ENCODE results near the gene FBN2. TPM values are rescaled to one million over a fixed set of nuclear protein-coding genes. Genes with fewer than 3 reads are reported as not detected.
"Not testable (repeated sequence)": the region's sequence is repeated elsewhere in the genome, so short reads cannot be mapped to it uniquely, and the experiment has no call there.

The FBN2 gene
- polyA plus RNA-seq, 3 donors = 68.8 to 129 (median 105) TPM

DNA sequence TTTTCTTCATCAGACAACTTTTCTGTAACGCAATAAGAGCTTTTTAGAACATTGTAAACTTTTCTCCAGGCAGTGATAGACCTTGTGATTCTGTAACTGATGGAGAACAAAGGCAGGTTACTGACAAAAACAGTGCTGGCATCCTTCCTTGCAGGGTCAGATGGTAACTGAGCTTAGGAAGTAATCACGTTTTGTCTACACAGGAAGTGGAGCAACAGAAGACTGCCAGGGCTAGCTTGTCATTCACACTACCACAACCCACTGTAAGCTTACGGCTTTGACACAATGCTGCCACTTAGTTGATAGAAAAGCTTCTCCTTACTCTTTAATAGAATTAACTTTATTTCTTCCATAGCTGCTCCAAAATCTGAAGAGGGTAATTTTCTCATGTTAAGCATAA is 46.8 kb downstream of the FBN2 start:
- no peak for DNase-seq (ENCODE audit: extremely low read depth in 1 of 11, low read depth in 9 of 11, low spot score in 4 of 11)

GRCh38 chr5:128490761-128491160 is 47.3 kb downstream of the FBN2 start:
- DNase-seq (ENCODE audit: extremely low read depth in 1 of 11, low read depth in 9 of 11, low spot score in 4 of 11) = no peak

DNA sequence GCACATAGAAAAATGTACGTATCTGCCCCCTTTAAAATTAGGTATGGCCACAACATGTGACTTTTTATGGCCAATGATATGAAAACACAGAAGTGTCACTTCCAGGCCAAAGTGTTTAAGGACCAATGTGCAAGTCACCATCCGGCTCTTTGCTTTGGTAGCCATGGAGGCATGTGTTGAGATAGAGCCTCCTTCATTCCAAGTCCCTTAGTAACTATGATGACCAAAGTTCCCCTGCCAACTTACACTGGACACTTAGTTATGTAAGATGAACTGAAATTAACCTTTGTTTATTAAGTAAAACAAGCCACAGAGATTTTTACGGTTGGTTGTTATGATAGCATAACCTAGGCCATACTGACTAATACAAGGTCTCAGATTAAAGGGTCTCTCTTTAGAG is 51.0 kb downstream of the FBN2 start:
- DNase-seq (ENCODE audit: extremely low read depth in 1 of 11, low read depth in 9 of 11, low spot score in 4 of 11) = no peak

- no peak for DNase-seq (ENCODE audit: extremely low read depth in 1 of 11, low read depth in 9 of 11, low spot score in 4 of 11)
These were observed 54.3 kb downstream of the FBN2 start for GRCh38 chr5:128483738-128484137.

DNA sequence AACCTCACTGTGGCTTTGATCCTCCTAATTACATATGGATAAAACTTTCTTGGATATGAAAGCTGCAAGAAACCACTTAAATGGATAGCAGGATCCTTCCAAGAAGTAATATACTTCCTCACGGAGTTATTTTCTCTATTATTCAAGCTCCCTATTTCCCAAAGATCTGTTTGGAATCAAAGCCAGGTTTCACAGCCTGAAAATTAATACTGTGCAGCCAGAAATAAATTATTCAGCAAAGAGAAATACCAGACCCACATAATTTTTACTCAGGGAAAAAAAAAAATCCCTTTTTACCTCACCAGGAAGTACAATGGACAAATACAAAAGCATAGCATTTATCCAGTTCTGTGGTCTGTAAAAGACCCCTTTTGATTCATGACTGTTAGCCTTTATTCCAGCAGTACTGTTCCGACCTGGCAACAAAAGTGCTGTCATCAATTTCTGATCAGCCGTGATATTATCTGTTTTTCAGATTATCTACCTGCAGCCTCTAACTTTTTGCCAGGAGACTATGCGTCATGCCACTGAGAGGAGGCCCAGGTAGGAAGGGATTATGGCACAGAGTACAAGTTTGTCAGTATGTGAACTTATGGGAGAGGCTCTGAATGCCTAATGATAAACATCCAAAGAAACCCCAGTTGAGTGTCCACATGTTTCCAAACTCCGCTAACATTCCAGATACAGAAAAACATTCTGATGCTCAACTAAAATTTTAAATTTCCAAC is 57.0 kb downstream of the FBN2 start:
- DNase-seq (ENCODE audit: extremely low read depth in 1 of 11, low read depth in 9 of 11, low spot score in 4 of 11) = no peak

DNA sequence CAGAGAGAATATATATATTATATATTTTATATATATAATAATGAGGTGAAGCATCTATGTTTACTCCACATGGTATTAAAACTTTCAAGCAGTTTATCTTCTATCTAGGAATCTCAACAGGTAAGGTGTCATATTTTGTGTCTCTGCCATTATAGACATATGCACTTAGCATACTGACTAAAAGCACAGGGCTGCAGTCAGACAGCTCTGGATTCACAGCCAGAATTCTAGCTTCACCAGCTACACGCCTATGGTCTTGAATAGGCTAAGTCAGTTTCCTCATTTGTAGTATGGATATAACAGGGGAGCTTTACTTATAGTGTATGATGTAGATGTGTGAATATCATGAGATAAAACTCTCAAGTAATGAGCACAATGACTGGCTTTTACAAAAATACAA is 57.9 kb downstream of the FBN2 start:
- no peak for DNase-seq (ENCODE audit: extremely low read depth in 1 of 11, low read depth in 9 of 11, low spot score in 4 of 11)

- no peak for DNase-seq (ENCODE audit: extremely low read depth in 1 of 11, low read depth in 9 of 11, low spot score in 4 of 11)
These were observed 59.4 kb downstream of the FBN2 start for GRCh38 chr5:128478386-128479368.

GRCh38 chr5:128477944-128478343 is 60.1 kb downstream of the FBN2 start:
- no peak for DNase-seq (ENCODE audit: extremely low read depth in 1 of 11, low read depth in 9 of 11, low spot score in 4 of 11)

- DNase-seq (ENCODE audit: extremely low read depth in 1 of 11, low read depth in 9 of 11, low spot score in 4 of 11) = no peak
These were observed 62.4 kb downstream of the FBN2 start for GRCh38 chr5:128475693-128476092.

- DNase-seq (ENCODE audit: extremely low read depth in 1 of 11, low read depth in 9 of 11, low spot score in 4 of 11) = no peak
These were observed 65.1 kb downstream of the FBN2 start for GRCh38 chr5:128472919-128473318.

GRCh38 chr5:128472036-128472435 is 66.0 kb downstream of the FBN2 start:
- no peak for DNase-seq (ENCODE audit: extremely low read depth in 1 of 11, low read depth in 9 of 11, low spot score in 4 of 11)

GRCh38 chr5:128470663-128471062 is 67.4 kb downstream of the FBN2 start:
- no peak for DNase-seq (ENCODE audit: extremely low read depth in 1 of 11, low read depth in 9 of 11, low spot score in 4 of 11)

DNA sequence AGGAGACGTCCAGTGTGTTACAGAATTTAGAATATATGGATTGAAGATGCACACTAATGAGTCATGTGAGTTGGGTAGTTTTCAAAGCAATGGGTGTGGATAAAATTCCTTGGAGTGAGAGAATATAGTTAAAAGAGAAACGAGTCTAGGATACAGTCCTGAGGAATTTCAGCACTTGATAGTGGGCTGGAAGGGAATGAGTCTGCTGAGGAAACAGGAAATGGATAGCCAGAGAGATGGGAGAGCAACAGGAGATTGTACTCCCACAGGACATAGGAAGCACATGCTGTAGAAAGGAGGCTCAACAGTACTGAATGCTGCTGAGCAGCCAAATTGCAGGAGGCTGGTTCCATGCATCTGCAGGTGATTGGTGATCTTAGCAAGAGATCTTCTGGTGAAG is 68.1 kb downstream of the FBN2 start:
- no peak for DNase-seq (ENCODE audit: extremely low read depth in 1 of 11, low read depth in 9 of 11, low spot score in 4 of 11)

DNA sequence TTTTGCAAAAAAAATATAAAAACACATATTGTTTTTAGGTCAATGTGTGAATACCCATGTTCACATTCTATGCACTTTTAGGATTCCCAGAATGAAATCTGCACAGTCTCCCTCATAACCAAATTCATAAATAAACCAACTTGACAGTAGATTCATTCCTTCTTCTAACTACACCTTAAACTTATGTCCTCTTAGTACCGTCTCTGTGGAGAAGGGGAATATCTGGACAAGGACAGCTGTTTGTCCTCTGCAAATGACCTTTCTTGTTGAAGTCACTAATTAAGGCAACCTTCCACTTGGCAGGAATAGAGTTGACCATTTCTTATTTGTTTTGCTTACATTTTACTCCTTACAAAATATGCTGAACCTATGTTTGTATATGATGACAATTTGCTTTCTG is 71.1 kb downstream of the FBN2 start:
- DNase-seq (ENCODE audit: extremely low read depth in 1 of 11, low read depth in 9 of 11, low spot score in 4 of 11) = no peak

GRCh38 chr5:128466554-128466953 is 71.5 kb downstream of the FBN2 start:
- DNase-seq (ENCODE audit: extremely low read depth in 1 of 11, low read depth in 9 of 11, low spot score in 4 of 11) = no peak

DNA sequence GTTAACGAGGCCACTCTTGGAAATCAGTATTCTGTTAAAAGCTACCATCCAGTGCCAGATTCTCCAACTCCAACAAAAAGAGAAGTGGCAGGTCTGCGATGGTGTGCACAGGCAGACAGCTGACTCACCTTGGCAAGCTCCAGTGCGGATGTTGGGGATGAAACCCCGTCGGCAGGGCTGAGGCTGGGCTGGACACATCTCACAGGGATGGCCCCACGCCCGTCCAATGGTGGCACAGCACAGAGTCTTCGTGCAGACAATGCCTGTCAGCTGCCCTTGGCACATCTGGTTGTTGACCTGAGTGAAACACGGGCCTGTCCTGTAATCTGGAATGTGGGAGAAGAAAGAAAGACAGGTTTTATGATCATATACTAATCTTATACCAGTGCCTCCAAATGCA is 73.4 kb downstream of the FBN2 start:
- DNase-seq (ENCODE audit: extremely low read depth in 1 of 11, low read depth in 9 of 11, low spot score in 4 of 11) = no peak

DNA sequence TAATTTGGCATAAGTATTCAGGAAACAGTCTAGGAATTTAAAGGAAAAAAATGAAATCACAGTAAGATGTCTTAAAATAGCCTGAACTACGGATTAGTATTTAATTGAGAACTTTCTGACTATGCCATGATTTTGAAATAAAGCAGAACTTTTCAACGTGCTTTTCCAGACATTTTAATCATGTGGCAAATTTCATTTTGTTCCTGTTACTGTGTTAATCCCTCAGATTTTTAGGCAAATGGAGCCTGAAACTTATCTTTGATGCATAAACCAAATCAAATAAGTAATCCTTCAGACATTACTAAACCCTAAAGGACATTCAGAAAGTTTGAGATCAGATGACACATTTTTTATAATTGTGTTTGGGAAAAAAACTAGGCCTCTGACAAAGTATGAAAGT is 75.7 kb downstream of the FBN2 start:
- no peak for DNase-seq (ENCODE audit: extremely low read depth in 1 of 11, low read depth in 9 of 11, low spot score in 4 of 11)

GRCh38 chr5:128457147-128457915 is 80.7 kb downstream of the FBN2 start:
- DNase-seq (ENCODE audit: extremely low read depth in 1 of 11, low read depth in 9 of 11, low spot score in 4 of 11) = not testable (repeated sequence)

DNA sequence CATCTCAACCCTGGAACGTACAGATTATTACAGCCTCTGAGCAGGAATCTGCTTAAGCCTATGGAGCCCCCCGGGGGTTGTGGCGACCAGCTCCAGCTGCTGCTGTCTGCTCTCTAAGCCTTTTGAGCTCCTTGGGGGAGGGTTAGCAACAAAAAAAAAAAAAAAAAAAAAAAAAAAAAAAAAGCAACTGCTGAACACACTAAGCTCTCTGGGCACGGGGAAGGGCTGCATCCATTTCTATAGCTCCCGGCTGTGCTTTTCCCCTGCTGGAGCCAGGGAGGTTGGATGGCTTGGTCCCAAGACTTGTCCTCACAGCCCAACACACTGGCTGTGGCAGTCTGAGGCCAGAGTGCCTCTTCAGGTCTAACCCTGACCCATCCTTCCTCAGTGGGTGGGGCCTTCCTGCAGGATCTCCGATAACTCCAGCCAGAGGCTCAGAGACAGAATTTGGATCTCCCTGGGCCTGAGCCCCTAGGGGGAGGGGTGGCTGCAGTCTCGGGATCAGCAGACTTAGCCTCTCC is 82.1 kb downstream of the FBN2 start:
- no peak for DNase-seq (ENCODE audit: extremely low read depth in 1 of 11, low read depth in 9 of 11, low spot score in 4 of 11)

Measured in renal cortex interstitium (tissue), 11 donors.